Tibial nerve (tissue), 4 donors: ENCODE results near the gene C6orf120. TPM values are rescaled to one million over a fixed set of nuclear protein-coding genes. Genes with fewer than 3 reads are reported as not detected.

Source experiments
- DNase-seq, 2 donors: peaks; one replicate each; pipeline ENCODE4 v3.0.0-alpha.2; 2019; ENCODE audit warnings: low spot score in 2 of 2
- H3K27ac ChIP-seq, 4 donors: fragments of 200-600 bp; sonication (generic) in 3 of 4; one replicate each; pipeline ENCODE4 v1.5.1; 2017 to 2019; ENCODE audit warnings: mild to moderate bottlenecking in 1 of 4
- H3K27me3 ChIP-seq, 2 donors: fragments of 200-600 bp; sonication (generic) in 1 of 2; one replicate each; pipeline versions ENCODE4 v1.5.1 to v1.6.0; 2017 to 2019
- H3K36me3 ChIP-seq, 3 donors: fragments of 200-600 bp; sonication (generic); one replicate each; pipeline ENCODE4 v1.5.1; 2018 to 2019
- H3K4me1 ChIP-seq, 4 donors: fragments of 200-600 bp; sonication (generic) in 3 of 4; one replicate each; pipeline ENCODE4 v1.5.1; 2017 to 2019
- H3K4me3 ChIP-seq, 4 donors: fragments of 200-600 bp; sonication (generic) in 3 of 4; one replicate each; pipeline ENCODE4 v1.5.1; 2017 to 2019; ENCODE audit warnings: mild to moderate bottlenecking in 1 of 4, moderate library complexity in 1 of 4
- H3K9me3 ChIP-seq, 4 donors: fragments of 200-600 bp; sonication (generic) in 3 of 4; one replicate each; pipeline ENCODE4 v1.5.1; 2017 to 2019
- CTCF ChIP-seq, 5 experiments: fragments of 200-600 bp in 3 of 5; fragments of 450-650 bp in 2 of 5; sonication (generic) in 3 of 5; IDR thresholded peaks; one replicate each; pipeline ENCODE4 v1.5.1; 2016 to 2019; ENCODE audit warnings: antibody characterized with exemption in 5 of 5, mild to moderate bottlenecking in 3 of 5, moderate library complexity in 2 of 5
- EP300 ChIP-seq, 2 donors: sonication (generic); formaldehyde crosslinking; IDR thresholded peaks; one replicate each; pipeline ENCODE4 v1.6.1; 2017; ENCODE audit warnings: antibody characterized with exemption in 2 of 2, mild to moderate bottlenecking in 1 of 2
- POLR2A ChIP-seq, 2 donors: fragments of 450-650 bp; IDR thresholded peaks; one replicate each; pipeline ENCODE4 v1.6.1; 2017; ENCODE audit warnings: antibody characterized with exemption in 2 of 2, mild to moderate bottlenecking in 2 of 2, moderate library complexity in 2 of 2
- WGBS, 2 donors: methylation state at CpG; one replicate each; pipeline ENCODE4 v1.1.5; 2018; 5-methylcytosine and 5-hydroxymethylcytosine counted together
- total RNA-seq, 4 donors: library from RNA; depleted of rRNA; stranded (reverse); fragments of >200 nt; gene quantifications; one replicate each; pipeline ENCODE4 v1.1.0, GENCODE V29; 2016

The C6orf120 gene
- 10 to 100 TPM; 42.0 to 47.5 (median 45.0) TPM for total RNA-seq

GRCh38 chr6:169701954-169702839 is at the start of gene C6orf120, which contains the start of gene WDR27:
Gene C6orf120 (plus strand): TSS chr6:169702126. CDS start chr6:169702460, 334 bp downstream.
Gene WDR27 (minus strand): TSS chr6:169702029. CDS start chr6:169689005, 13,024 bp downstream.
- Histone ChIP-seq H3K4me1 (peaks cover 0 to 55% (median 27%) of the 10 kb centered on the region in 4 donors), H3K9me3 (no peaks in the 10 kb centered on the region), H3K27me3 (no peaks in the 10 kb centered on the region), H3K4me3 (peak within 1 kb of the TSS; percentile 76 to 97 (median 90)), H3K27ac (peak within 1 kb of the TSS; percentile 65 to 96 (median 94)), H3K36me3 (peaks cover 0 to 33% (median 0%) of the 10 kb centered on the region in 3 donors)
- WGBS, 2 donors, result 2% methylated on average over 11 of the region's 92 CpGs; no CpG with 5 or more reads in 1 of the 2 donors
- TF ChIP-seq POLR2A (IDR thresholded peaks at IDR 0.05), result peak; percentile 80 to 94
- peak in 2 of 5 experiments; percentile 18 to 44 for TF ChIP-seq CTCF (IDR thresholded peaks at IDR 0.05)
- peak; percentile 56 to 98 for TF ChIP-seq EP300 (IDR thresholded peaks at IDR 0.05)
- peak; percentile 91 to 93 for DNase-seq

GRCh38 chr6:169652896-169653295 is 49.0 kb upstream of the C6orf120 start:
- H3K9me3 ChIP-seq, result no peaks in the 10 kb centered on the region
- no peak for DNase-seq
- H3K27me3 ChIP-seq, result no peaks in the 10 kb centered on the region
- H3K4me1 ChIP-seq, result peaks cover 0 to 13% (median 0%) of the 10 kb centered on the region in 4 donors
- TF ChIP-seq POLR2A (IDR thresholded peaks at IDR 0.05) (no peak), EP300 (IDR thresholded peaks at IDR 0.05) (no peak), CTCF (IDR thresholded peaks at IDR 0.05) (no peak)
- no peak overlapping the region for H3K4me3 ChIP-seq
- 96 to 97% methylated on average over 11 of the region's 11 CpGs for WGBS, 2 donors
- H3K36me3 ChIP-seq, result peaks cover 0 to 52% (median 0%) of the 10 kb centered on the region in 3 donors
- no peak overlapping the region for H3K27ac ChIP-seq

- Histone ChIP-seq H3K27ac (peak overlapping the region; percentile 21 to 85 (median 76)), H3K36me3 (peaks cover 0 to 50% (median 0%) of the 10 kb centered on the region in 3 donors), H3K4me3 (peak overlapping the region in 1 of 4 donors; percentile 56), H3K27me3 (no peaks in the 10 kb centered on the region), H3K4me1 (peaks cover 0 to 13% (median 0%) of the 10 kb centered on the region in 4 donors), H3K9me3 (no peaks in the 10 kb centered on the region)
- WGBS, 2 donors, result 68 to 70% methylated on average over 6 of the region's 6 CpGs
- DNase-seq, result no peak
- TF ChIP-seq EP300 (IDR thresholded peaks at IDR 0.05), result no peak
- no peak for TF ChIP-seq POLR2A (IDR thresholded peaks at IDR 0.05)
- no peak for TF ChIP-seq CTCF (IDR thresholded peaks at IDR 0.05)
Observed at GRCh38 chr6:169653691-169654090, 48.2 kb upstream of the C6orf120 start.

GRCh38 chr6:169654598-169655391 is 47.1 kb upstream of the C6orf120 start:
- H3K4me3 ChIP-seq, result peak overlapping the region; percentile 24 to 56 (median 38)
- peak in 1 of 2 donors; percentile 71 for TF ChIP-seq EP300 (IDR thresholded peaks at IDR 0.05)
- TF ChIP-seq POLR2A (IDR thresholded peaks at IDR 0.05), result peak in 1 of 2 donors; percentile 53
- TF ChIP-seq CTCF (IDR thresholded peaks at IDR 0.05), result peak in 2 of 5 experiments; percentile 15 to 45
- no peaks in the 10 kb centered on the region for H3K9me3 ChIP-seq
- no peaks in the 10 kb centered on the region for H3K27me3 ChIP-seq
- peaks cover 0 to 58% (median 0%) of the 10 kb centered on the region in 3 donors for H3K36me3 ChIP-seq
- peak; percentile 63 for DNase-seq
- peaks cover 0 to 13% (median 0%) of the 10 kb centered on the region in 4 donors for H3K4me1 ChIP-seq
- H3K27ac ChIP-seq, result peak overlapping the region; percentile 67 to 85 (median 80)
- 62 to 67% methylated on average over 46 of the region's 46 CpGs for WGBS, 2 donors
